Trophoblast cell (in vitro differentiated cells and primary cell): ENCODE data around the gene ABCG2.
A peak's percentile ranks its signal among the peaks of the same experiment; 100 is the strongest.

Experiments used
- DNase-seq, 2 donors: peaks; one replicate each; pipeline ENCODE4 v3.0.0-alpha.2; 2016
- H2AFZ ChIP-seq: 2 replicates; pipeline ENCODE4 v1.6.1; 2013; ENCODE audit warnings: low read length, moderate library complexity, mild to moderate bottlenecking; ENCODE audit not compliant: insufficient read depth, poor library complexity
- H2AK5ac ChIP-seq: 2 replicates; pipeline ENCODE4 v1.6.1; 2013; ENCODE audit warnings: mild to moderate bottlenecking, low read length
- H2BK120ac ChIP-seq: 2 replicates; pipeline ENCODE4 v1.6.1; 2013; ENCODE audit warnings: low read length, mild to moderate bottlenecking, moderate library complexity; ENCODE audit not compliant: insufficient read depth, poor library complexity
- H2BK12ac ChIP-seq: 2 replicates; pipeline ENCODE4 v1.6.1; 2013; ENCODE audit warnings: mild to moderate bottlenecking, low read length, moderate library complexity
- H2BK5ac ChIP-seq: 2 replicates; pipeline ENCODE4 v1.6.1; 2013; ENCODE audit warnings: low read length, low read depth, moderate library complexity, mild to moderate bottlenecking; ENCODE audit not compliant: poor library complexity
- H3K14ac ChIP-seq: 2 replicates; pipeline ENCODE4 v1.6.1; 2013; ENCODE audit warnings: mild to moderate bottlenecking, low read length
- H3K18ac ChIP-seq: 2 replicates; pipeline ENCODE4 v1.6.1; 2013; ENCODE audit warnings: mild to moderate bottlenecking, low read length
- H3K23ac ChIP-seq: 2 replicates; pipeline ENCODE4 v1.6.1; 2013; ENCODE audit warnings: low read length
- H3K27ac ChIP-seq: 2 replicates; pipeline ENCODE4 v1.5.1; 2013; ENCODE audit warnings: low read depth, mild to moderate bottlenecking, inconsistent platforms, low read length, moderate library complexity
- H3K27me3 ChIP-seq: 2 replicates; pipeline ENCODE4 v1.6.1; 2013; ENCODE audit warnings: inconsistent platforms, mild to moderate bottlenecking, low read length, moderate library complexity; ENCODE audit not compliant: insufficient read depth
- H3K36me3 ChIP-seq, 2 experiments: 1 replicate in 1 of 2; 2 replicates in 1 of 2; pipeline ENCODE4 v1.6.1; 2013; ENCODE audit warnings: low read length in 2 of 2, mild to moderate bottlenecking in 2 of 2, moderate library complexity in 1 of 2; ENCODE audit not compliant: insufficient read depth in 2 of 2, control insufficient read depth in 1 of 2
- H3K4ac ChIP-seq: 2 replicates; pipeline ENCODE4 v1.6.1; 2013; ENCODE audit warnings: low read depth, mild to moderate bottlenecking, low read length, moderate library complexity
- H3K4me1 ChIP-seq, 2 experiments: 1 replicate in 1 of 2; 2 replicates in 1 of 2; pipeline ENCODE4 v1.6.1; 2013; ENCODE audit warnings: low read length in 2 of 2, mild to moderate bottlenecking in 2 of 2, moderate library complexity in 1 of 2; ENCODE audit not compliant: insufficient read depth in 2 of 2, control insufficient read depth in 1 of 2
- H3K4me2 ChIP-seq: 2 replicates; pipeline ENCODE4 v1.6.1; 2013; ENCODE audit warnings: inconsistent platforms, mild to moderate bottlenecking, low read length, moderate library complexity
- H3K4me3 ChIP-seq: 2 replicates; pipeline ENCODE4 v1.5.1; 2013; ENCODE audit warnings: mild to moderate bottlenecking, low read depth, low read length, inconsistent platforms
- H3K79me1 ChIP-seq: one replicate; pipeline ENCODE4 v1.6.1; 2013; ENCODE audit warnings: low read length
- H3K79me2 ChIP-seq: 2 replicates; pipeline ENCODE4 v1.6.1; 2013; ENCODE audit warnings: low read length, mild to moderate bottlenecking; ENCODE audit not compliant: control insufficient read depth, insufficient read depth, poor library complexity
- H3K9ac ChIP-seq: 2 replicates; pipeline ENCODE4 v1.6.1; 2013; ENCODE audit warnings: mild to moderate bottlenecking, low read length
- H3K9me3 ChIP-seq: 2 replicates; pipeline ENCODE4 v1.6.1; 2013; ENCODE audit warnings: low read depth, mild to moderate bottlenecking, control low read depth, inconsistent platforms, low read length; ENCODE audit not compliant: insufficient read depth
- H4K12ac ChIP-seq: 2 replicates; pipeline ENCODE4 v1.6.1; 2013; ENCODE audit warnings: low read depth, mild to moderate bottlenecking, low read length, moderate library complexity
- H4K8ac ChIP-seq: 2 replicates; pipeline ENCODE4 v1.6.1; 2013; ENCODE audit warnings: low read depth, mild to moderate bottlenecking, low read length, moderate library complexity
- H4K91ac ChIP-seq: one replicate; pipeline ENCODE4 v1.6.1; 2013; ENCODE audit warnings: low read depth, mild to moderate bottlenecking, low read length, moderate library complexity
- WGBS: extraction: QIAGEN DNeasy Blood & Tissue Kit; methylation state at CpG from one replicate; pipeline ENCODE4 v1.1.7; 2013; ENCODE audit warnings: missing lambda C conversion rate; ENCODE audit not compliant: insufficient read length, insufficient coverage; ENCODE audit errors: extremely low coverage; 5-methylcytosine and 5-hydroxymethylcytosine counted together

The ABCG2 gene

GRCh38 chr4:88178626-88179231, 20.3 kb upstream of the ABCG2 start:
- Histone ChIP-seq H2BK120ac (peak overlapping the region; percentile 91), H3K4me3 (no peak overlapping the region), H3K36me3 (no peaks in the 10 kb centered on the region), H3K79me2 (no peaks in the 10 kb centered on the region), H4K91ac (peak overlapping the region; percentile 84), H3K4me1 (peaks cover 15 to 17% of the 10 kb centered on the region in 2 experiments), H3K4me2 (no peak overlapping the region), H4K12ac (peak overlapping the region; percentile 22), H3K9me3 (no peaks in the 10 kb centered on the region), H3K14ac (peak overlapping the region; percentile 69), H4K8ac (peak overlapping the region; percentile 40), H2BK5ac (peak overlapping the region; percentile 71), H3K9ac (no peak overlapping the region), H3K27ac (peak overlapping the region; percentile 61), H3K27me3 (no peaks in the 10 kb centered on the region), H2AK5ac (peak overlapping the region; percentile 21), H3K18ac (peak overlapping the region; percentile 62), H3K4ac (peak overlapping the region; percentile 35), H2BK12ac (peak overlapping the region; percentile 63), H2AFZ (peak overlapping the region; percentile 8), H3K23ac (no peak overlapping the region), H3K79me1 (peaks cover 13% of the 10 kb centered on the region)
- WGBS, result no CpG with 5 or more reads among the region's 2 CpGs
- no peak for DNase-seq

DNA sequence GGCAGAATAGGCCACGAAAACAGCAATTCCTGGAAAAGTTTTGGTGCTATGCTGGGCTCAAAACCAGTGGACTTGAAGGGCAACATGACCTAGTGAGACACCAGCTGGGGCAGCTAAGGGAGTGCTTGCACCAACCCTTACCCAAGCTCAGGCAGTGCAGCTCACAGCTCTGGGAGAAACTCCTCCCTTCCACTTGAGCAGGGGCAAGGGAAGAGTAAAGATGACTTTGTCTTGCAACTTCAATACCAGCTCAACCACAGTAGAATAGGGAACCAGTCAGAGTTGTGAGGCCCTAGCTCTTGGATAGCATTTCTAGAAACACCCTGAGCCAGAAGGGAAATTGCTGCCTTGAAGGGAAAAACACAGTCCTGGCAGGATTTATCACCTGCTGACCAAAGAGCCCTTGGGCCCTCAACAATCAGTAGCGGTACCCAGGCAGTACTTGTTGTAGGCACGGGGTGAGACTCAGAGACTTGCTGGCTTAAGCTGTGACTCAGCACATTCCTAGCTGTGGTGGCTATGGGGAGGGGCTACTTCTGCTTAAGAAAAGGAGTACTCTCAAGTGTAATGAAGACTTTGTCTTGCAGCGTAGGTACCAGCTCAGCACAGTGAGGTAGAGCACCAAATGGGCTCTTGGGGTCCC, 19.7 kb upstream of the ABCG2 start:
- Histone ChIP-seq H3K27ac (peak overlapping the region; percentile 61), H3K4me1 (peaks cover 15 to 17% of the 10 kb centered on the region in 2 experiments), H3K79me1 (peaks cover 13% of the 10 kb centered on the region), H3K27me3 (no peaks in the 10 kb centered on the region), H3K9ac (no peak overlapping the region), H3K14ac (peak overlapping the region; percentile 69), H3K23ac (no peak overlapping the region), H4K8ac (peak overlapping the region; percentile 40), H4K91ac (peak overlapping the region; percentile 84), H2BK120ac (peak overlapping the region; percentile 91), H3K18ac (no peak overlapping the region), H3K79me2 (no peaks in the 10 kb centered on the region), H2BK12ac (peak overlapping the region; percentile 65), H2AFZ (peak overlapping the region; percentile 8), H3K4ac (no peak overlapping the region), H3K4me3 (no peak overlapping the region), H3K36me3 (no peaks in the 10 kb centered on the region), H3K9me3 (no peaks in the 10 kb centered on the region), H3K4me2 (no peak overlapping the region), H2BK5ac (peak overlapping the region; percentile 71), H2AK5ac (no peak overlapping the region), H4K12ac (peak overlapping the region; percentile 22)
- WGBS, result no CpG with 5 or more reads among the region's 4 CpGs
- DNase-seq, result peak; percentile 30 to 61

GRCh38 chr4:88172987-88173386, 14.5 kb upstream of the ABCG2 start:
- no peak overlapping the region for H3K4ac ChIP-seq
- peaks cover 5% of the 10 kb centered on the region in 2 experiments for H3K4me1 ChIP-seq
- no peak overlapping the region for H3K4me3 ChIP-seq
- H3K27ac ChIP-seq, result no peak overlapping the region
- no peak overlapping the region for H2BK12ac ChIP-seq
- peaks cover 4% of the 10 kb centered on the region for H3K79me1 ChIP-seq
- no peak overlapping the region for H3K4me2 ChIP-seq
- no peaks in the 10 kb centered on the region for H3K27me3 ChIP-seq
- no peak overlapping the region for H4K12ac ChIP-seq
- H3K18ac ChIP-seq, result no peak overlapping the region
- no peaks in the 10 kb centered on the region for H3K36me3 ChIP-seq
- no peak overlapping the region for H3K23ac ChIP-seq
- no peak overlapping the region for H3K14ac ChIP-seq
- H2AFZ ChIP-seq, result no peak overlapping the region
- DNase-seq, result no peak
- H4K91ac ChIP-seq, result no peak overlapping the region
- H3K9ac ChIP-seq, result no peak overlapping the region
- H3K79me2 ChIP-seq, result no peaks in the 10 kb centered on the region
- H2BK5ac ChIP-seq, result no peak overlapping the region
- H2AK5ac ChIP-seq, result no peak overlapping the region
- H2BK120ac ChIP-seq, result no peak overlapping the region
- H4K8ac ChIP-seq, result no peak overlapping the region
- H3K9me3 ChIP-seq, result no peaks in the 10 kb centered on the region

- Histone ChIP-seq H3K79me2 (no peaks in the 10 kb centered on the region), H3K4me3 (no peak overlapping the region), H3K9ac (no peak overlapping the region), H2AFZ (no peak overlapping the region), H3K4ac (no peak overlapping the region), H4K12ac (no peak overlapping the region), H3K4me1 (no peaks in the 10 kb centered on the region), H2BK5ac (no peak overlapping the region), H2BK12ac (no peak overlapping the region), H3K23ac (no peak overlapping the region), H3K27me3 (no peaks in the 10 kb centered on the region), H3K36me3 (no peaks in the 10 kb centered on the region), H3K18ac (no peak overlapping the region), H3K4me2 (no peak overlapping the region), H4K8ac (no peak overlapping the region), H3K79me1 (no peaks in the 10 kb centered on the region), H3K9me3 (no peaks in the 10 kb centered on the region), H4K91ac (no peak overlapping the region), H2AK5ac (no peak overlapping the region), H3K14ac (no peak overlapping the region), H2BK120ac (no peak overlapping the region), H3K27ac (no peak overlapping the region)
- whole genome bisulfite sequencing, result no CpG with 5 or more reads among the region's 2 CpGs
- DNase-seq, result no peak
Observed at GRCh38 chr4:88171206-88171605, 12.8 kb upstream of the ABCG2 start.
